Measurements from ENCODE around the gene NCBP3.

GRCh38 chr17:3884188-3884587, 38.1 kb upstream of the NCBP3 start:
- TF ChIP-seq, protein P1, sequence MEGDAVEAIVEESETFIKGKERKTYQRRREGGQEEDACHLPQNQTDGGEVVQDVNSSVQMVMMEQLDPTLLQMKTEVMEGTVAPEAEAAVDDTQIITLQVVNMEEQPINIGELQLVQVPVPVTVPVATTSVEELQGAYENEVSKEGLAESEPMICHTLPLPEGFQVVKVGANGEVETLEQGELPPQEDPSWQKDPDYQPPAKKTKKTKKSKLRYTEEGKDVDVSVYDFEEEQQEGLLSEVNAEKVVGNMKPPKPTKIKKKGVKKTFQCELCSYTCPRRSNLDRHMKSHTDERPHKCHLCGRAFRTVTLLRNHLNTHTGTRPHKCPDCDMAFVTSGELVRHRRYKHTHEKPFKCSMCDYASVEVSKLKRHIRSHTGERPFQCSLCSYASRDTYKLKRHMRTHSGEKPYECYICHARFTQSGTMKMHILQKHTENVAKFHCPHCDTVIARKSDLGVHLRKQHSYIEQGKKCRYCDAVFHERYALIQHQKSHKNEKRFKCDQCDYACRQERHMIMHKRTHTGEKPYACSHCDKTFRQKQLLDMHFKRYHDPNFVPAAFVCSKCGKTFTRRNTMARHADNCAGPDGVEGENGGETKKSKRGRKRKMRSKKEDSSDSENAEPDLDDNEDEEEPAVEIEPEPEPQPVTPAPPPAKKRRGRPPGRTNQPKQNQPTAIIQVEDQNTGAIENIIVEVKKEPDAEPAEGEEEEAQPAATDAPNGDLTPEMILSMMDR (IDR thresholded peaks at IDR 0.05) = no peak
- TF ChIP-seq POLR2A (IDR thresholded peaks at IDR 0.05) (no peak), POLR2AphosphoS5 (IDR thresholded peaks at IDR 0.05) (no peak)

Measured in prostate gland (tissue), 2 donors.